ENCODE results near the gene TMED4. TPM values are rescaled to one million over a fixed set of nuclear protein-coding genes. Genes with fewer than 3 reads are reported as not detected.

TMED4 gene
- polyA plus RNA-seq, 3 donors: 45.7 to 76.7 (median 49.0) TPM

GRCh38 chr7:44575054-44575453 is 7.0 kb downstream of the TMED4 start:
- no peak overlapping the region for H3K9ac ChIP-seq (ENCODE audit: insufficient read depth, low read length, poor library complexity, severe bottlenecking)
- peaks cover 20 to 23% of the 10 kb centered on the region in 2 donors for H3K4me1 ChIP-seq (ENCODE audit: control insufficient read depth in 1 of 2, insufficient read depth in 2 of 2, low read length in 2 of 2)
- Mint-ChIP-seq H3K4me3 (no peak overlapping the region), H3K27me3 (ENCODE audit: low read depth in 3 of 3) (no peaks in the 10 kb centered on the region), H3K36me3 (peaks cover 56 to 70% of the 10 kb centered on the region in 2 donors), H3K4me1 (peaks cover 28% of the 10 kb centered on the region), H3K27ac (peak overlapping the region in 6 of 7 donors; percentile 23 to 99 (median 62)), H3K9me3 (no peaks in the 10 kb centered on the region)
- TF ChIP-seq CTCF (IDR thresholded peaks at IDR 0.05): no peak
- peak overlapping the region; percentile 86 for H3K4me2 ChIP-seq (replicated peaks; ENCODE audit: extremely low read depth, low read length, poor library complexity, severe bottlenecking)
- H2AFZ ChIP-seq (ENCODE audit: insufficient read depth, low read depth, low read length, poor library complexity, severe bottlenecking): no peak overlapping the region
- H3K27ac ChIP-seq (ENCODE audit: low read depth in 1 of 2, low read length in 2 of 2): peak overlapping the region in 1 of 2 donors; percentile 97
- no peak for DNase-seq
- H3K27me3 ChIP-seq (ENCODE audit: control insufficient read depth in 2 of 2, insufficient read depth in 2 of 2, low read length in 2 of 2): no peaks in the 10 kb centered on the region
- peaks cover 53% of the 10 kb centered on the region for H3K79me2 ChIP-seq (ENCODE audit: insufficient read depth, low read length)
- H4K20me1 ChIP-seq (ENCODE audit: insufficient read depth, low read length): peaks cover 2% of the 10 kb centered on the region
- peaks cover 54 to 63% of the 10 kb centered on the region in 2 donors for H3K36me3 ChIP-seq (replicated peaks in 1 of 2; ENCODE audit: control insufficient read depth in 1 of 2, insufficient read depth in 2 of 2, low read length in 2 of 2)
- H3K9me3 ChIP-seq (replicated peaks in 1 of 2; ENCODE audit: control insufficient read depth in 1 of 2, insufficient read depth in 1 of 2, low read length in 2 of 2): no peaks in the 10 kb centered on the region
- peak overlapping the region in 1 of 3 experiments; percentile 88 for H3K4me3 ChIP-seq (replicated peaks in 1 of 3; ENCODE audit: low read depth in 2 of 3, low read length in 3 of 3)
- intact Hi-C loops (cut with micrococcal nuclease): loop anchor here (10.0 kb wide), 2 partner anchors 540 to 740 kb away; partner anchors contain the start of gene TBRG4 (in 1 of the 2)

GRCh38 chr7:44574287-44574872 is 7.7 kb downstream of the TMED4 start:
- no peaks in the 10 kb centered on the region for H3K9me3 ChIP-seq (replicated peaks in 1 of 2; ENCODE audit: control insufficient read depth in 1 of 2, insufficient read depth in 1 of 2, low read length in 2 of 2)
- H3K27ac Mint-ChIP-seq: peak overlapping the region; percentile 95 to 99 (median 97)
- H2AFZ ChIP-seq (ENCODE audit: insufficient read depth, low read depth, low read length, poor library complexity, severe bottlenecking): peak overlapping the region; percentile 97
- H3K9ac ChIP-seq (ENCODE audit: insufficient read depth, low read length, poor library complexity, severe bottlenecking): peak overlapping the region; percentile 84
- intact Hi-C loops (cut with micrococcal nuclease): loop anchor here (5.0 to 10.0 kb wide), 4 partner anchors 82 to 740 kb away; partner anchors contain the start of genes NUDCD3 (in 1 of the 2), TBRG4 (in 1 of the 2) and ZMIZ2 (in 1 of the 2)
- peaks cover 5% of the 10 kb centered on the region for H4K20me1 ChIP-seq (ENCODE audit: insufficient read depth, low read length)
- DNase-seq: no peak
- peaks cover 26% of the 10 kb centered on the region for H3K4me1 Mint-ChIP-seq
- WGBS (ENCODE audit: insufficient coverage): 28% methylated on average over 8 of the region's 18 CpGs
- H3K4me3 ChIP-seq (replicated peaks in 1 of 3; ENCODE audit: low read depth in 2 of 3, low read length in 3 of 3): peak overlapping the region; percentile 65 to 88 (median 80)
- H3K36me3 Mint-ChIP-seq: peaks cover 56 to 70% of the 10 kb centered on the region in 2 donors
- H3K79me2 ChIP-seq (ENCODE audit: insufficient read depth, low read length): peaks cover 47% of the 10 kb centered on the region
- no peak for TF ChIP-seq CTCF (IDR thresholded peaks at IDR 0.05)
- H3K9me3 Mint-ChIP-seq: no peaks in the 10 kb centered on the region
- peak overlapping the region; percentile 93 to 98 for H3K4me3 Mint-ChIP-seq
- H3K27me3 ChIP-seq (ENCODE audit: control insufficient read depth in 2 of 2, insufficient read depth in 2 of 2, low read length in 2 of 2): no peaks in the 10 kb centered on the region
- H3K27me3 Mint-ChIP-seq (ENCODE audit: low read depth in 3 of 3): no peaks in the 10 kb centered on the region
- peak overlapping the region; percentile 86 for H3K4me2 ChIP-seq (replicated peaks; ENCODE audit: extremely low read depth, low read length, poor library complexity, severe bottlenecking)
- peaks cover 20 to 23% of the 10 kb centered on the region in 2 donors for H3K4me1 ChIP-seq (ENCODE audit: control insufficient read depth in 1 of 2, insufficient read depth in 2 of 2, low read length in 2 of 2)
- peak overlapping the region; percentile 75 to 97 for H3K27ac ChIP-seq (ENCODE audit: low read depth in 1 of 2, low read length in 2 of 2)
- peaks cover 54 to 63% of the 10 kb centered on the region in 2 donors for H3K36me3 ChIP-seq (replicated peaks in 1 of 2; ENCODE audit: control insufficient read depth in 1 of 2, insufficient read depth in 2 of 2, low read length in 2 of 2)

All from CD14-positive monocyte (primary cell).